B cell (primary cell): ENCODE measurements around the gene CLK2. TPM values are rescaled to one million over a fixed set of nuclear protein-coding genes. Genes with fewer than 3 reads are reported as not detected.
A peak's percentile ranks its signal among the peaks of the same experiment; 100 is the strongest.

Experiments
- ATAC-seq: fragments of 200-7000 bp; cut with Tn5 transposase; one replicate; pipeline ENCODE4 v1.10.0; 2021; ENCODE audit warnings: low read depth, mild to moderate bottlenecking, moderate number of reproducible peaks, moderate library complexity
- CTCF ChIA-PET: fragments of 350-600 bp; sonication (Branson Sonifier 250); formaldehyde crosslinking; loops from one replicate; lab custom pipeline; 2021; ENCODE audit warnings: antibody characterized with exemption, inconsistent platforms; lab: Charles Lee
- POLR2A ChIA-PET: fragments of 350-600 bp; sonication (Branson Sonifier 250); formaldehyde crosslinking; loops from one replicate; lab custom pipeline; 2021; ENCODE audit warnings: antibody characterized with exemption; lab: Charles Lee
- DNase-seq: peaks from one replicate; pipeline ENCODE4 v3.0.0; 2013
- H2AFZ ChIP-seq: 2 replicates; pipeline ENCODE4 v1.6.1; 2012; ENCODE audit warnings: mild to moderate bottlenecking, low read depth, low read length; ENCODE audit not compliant: insufficient read depth, poor library complexity, severe bottlenecking
- H3K27ac ChIP-seq, 2 donors: 1 replicate in 1 of 2; 2 replicates in 1 of 2; pipeline ENCODE4 v1.5.1; 2012 to 2013; ENCODE audit warnings: low read length in 2 of 2, mild to moderate bottlenecking in 2 of 2, moderate library complexity in 1 of 2
- H3K27me3 ChIP-seq, 4 experiments: fragments of 200-600 bp in 1 of 4; sonication (generic) in 1 of 4; replicated peaks in 1 of 4; 1 replicate in 2 of 4; 2 replicates in 2 of 4; pipeline versions ENCODE4 v1.6.1 to v1.7.0; 2013 to 2016; ENCODE audit warnings: low read length in 3 of 4, mild to moderate bottlenecking in 2 of 4, mixed read lengths in 1 of 4, moderate library complexity in 1 of 4; ENCODE audit not compliant: insufficient read depth in 4 of 4, control insufficient read depth in 3 of 4; ENCODE audit errors: control extremely low read depth in 1 of 4
- H3K36me3 ChIP-seq, 2 experiments: replicated peaks in 1 of 2; 1 replicate in 1 of 2; 2 replicates in 1 of 2; pipeline versions ENCODE4 v1.6.1 to v1.7.1; 2013; ENCODE audit warnings: low read length in 1 of 2; ENCODE audit not compliant: insufficient read depth in 2 of 2, control insufficient read depth in 1 of 2; ENCODE audit errors: control extremely low read depth in 1 of 2, extremely low read depth in 1 of 2
- H3K4me1 ChIP-seq, 2 donors: fragments of 200-600 bp in 1 of 2; sonication (generic) in 1 of 2; 1 replicate in 1 of 2; 2 replicates in 1 of 2; pipeline versions ENCODE4 v1.5.1 to v1.6.1; 2013 to 2017; ENCODE audit warnings: low read length in 2 of 2; ENCODE audit not compliant: control insufficient read depth in 2 of 2, insufficient read depth in 2 of 2
- H3K4me2 ChIP-seq: replicated peaks from 2 replicates; pipeline ENCODE3; 2012; ENCODE audit warnings: mild to moderate bottlenecking, low read depth, low read length; ENCODE audit not compliant: poor library complexity, severe bottlenecking
- H3K4me3 ChIP-seq, 5 experiments: fragments of 200-600 bp in 1 of 5; sonication (generic) in 1 of 5; 1 replicate in 3 of 5; 2 replicates in 2 of 5; pipeline versions ENCODE4 v1.5.1 to v1.7.0; 2011 to 2016; ENCODE audit warnings: low read length in 4 of 5, mild to moderate bottlenecking in 4 of 5, low read depth in 2 of 5, control low read depth in 1 of 5, moderate library complexity in 1 of 5; ENCODE audit not compliant: insufficient read depth in 1 of 5; ENCODE audit errors: control extremely low read depth in 1 of 5, extremely low read depth in 1 of 5
- H3K79me2 ChIP-seq: fragments of 200-600 bp; sonication (generic); one replicate; pipeline ENCODE4 v1.6.0; 2016; ENCODE audit warnings: low read length; ENCODE audit not compliant: control insufficient read depth, insufficient read depth
- H3K9ac ChIP-seq: fragments of 200-600 bp; sonication (generic); 2 replicates; pipeline ENCODE4 v1.6.1; 2017; ENCODE audit warnings: mild to moderate bottlenecking, low read length, moderate library complexity
- H3K9me3 ChIP-seq, 3 donors: one replicate each; pipeline versions ENCODE4 v1.6.1 to v1.7.1; 2013; ENCODE audit warnings: low read length in 2 of 3; ENCODE audit not compliant: control insufficient read depth in 2 of 3, insufficient read depth in 1 of 3; ENCODE audit errors: control extremely low read depth in 1 of 3
- H4K20me1 ChIP-seq: 2 replicates; pipeline ENCODE4 v1.6.0; 2012; ENCODE audit warnings: mild to moderate bottlenecking, low read length; ENCODE audit not compliant: insufficient read depth, control insufficient read depth, poor library complexity, severe bottlenecking
- H3K27ac Mint-ChIP-seq: one replicate; pipeline ENCODE4 v1.8.0; 2021; ENCODE audit warnings: mixed read lengths
- H3K27me3 Mint-ChIP-seq: one replicate; pipeline ENCODE4 v1.8.0; 2021; ENCODE audit warnings: mixed read lengths
- H3K4me1 Mint-ChIP-seq: one replicate; pipeline ENCODE4 v1.8.0; 2021; ENCODE audit warnings: mixed read lengths
- H3K4me3 Mint-ChIP-seq: one replicate; pipeline ENCODE4 v1.8.0; 2021; ENCODE audit warnings: mixed read lengths
- H3K9me3 Mint-ChIP-seq: one replicate; pipeline ENCODE4 v1.8.0; 2022; ENCODE audit warnings: mixed read lengths; ENCODE audit not compliant: insufficient read depth
- CTCF ChIP-seq: fragments of 200-600 bp; IDR thresholded peaks from one replicate; pipeline ENCODE4 v1.8.0; 2022; ENCODE audit warnings: antibody characterized with exemption, mild to moderate bottlenecking
- EZH2 ChIP-seq: IDR thresholded peaks from 2 replicates; pipeline ENCODE4 v1.6.1; 2012; ENCODE audit warnings: borderline replicate concordance, low read depth, mild to moderate bottlenecking, moderate library complexity, low read length; ENCODE audit not compliant: insufficient read depth, poor library complexity, severe bottlenecking
- WGBS: methylation state at CpG from one replicate; pipeline ENCODE4 v1.1.5; 2013; ENCODE audit warnings: missing lambda C conversion rate; ENCODE audit not compliant: insufficient coverage; 5-methylcytosine and 5-hydroxymethylcytosine counted together
- intact Hi-C: fragments of 100-400 bp; cut with micrococcal nuclease; formaldehyde crosslinking; loops from one replicate; pipeline ENCODE4 v1.10.0; 2022
- polyA plus RNA-seq: library from polyadenylated mRNA; depleted of rRNA; stranded (reverse); fragments of >200 nt; gene quantifications from 2 replicates; pipeline ENCODE4 v1.2.3, GENCODE V29; 2012
- total RNA-seq, 2 donors: library from RNA; stranded (reverse); fragments of 120-200 nt in 1 of 2; gene quantifications; 1 replicate in 1 of 2; 2 replicates in 1 of 2; pipeline versions ENCODE4 v1.2.3 to v1.2.4, GENCODE V29; 2013 to 2022

CLK2 gene
- total and polyA plus RNA-seq, 2 donors (not counting 1 experiment from before 2014, with no cell fraction given): 152 to 161 TPM

DNA sequence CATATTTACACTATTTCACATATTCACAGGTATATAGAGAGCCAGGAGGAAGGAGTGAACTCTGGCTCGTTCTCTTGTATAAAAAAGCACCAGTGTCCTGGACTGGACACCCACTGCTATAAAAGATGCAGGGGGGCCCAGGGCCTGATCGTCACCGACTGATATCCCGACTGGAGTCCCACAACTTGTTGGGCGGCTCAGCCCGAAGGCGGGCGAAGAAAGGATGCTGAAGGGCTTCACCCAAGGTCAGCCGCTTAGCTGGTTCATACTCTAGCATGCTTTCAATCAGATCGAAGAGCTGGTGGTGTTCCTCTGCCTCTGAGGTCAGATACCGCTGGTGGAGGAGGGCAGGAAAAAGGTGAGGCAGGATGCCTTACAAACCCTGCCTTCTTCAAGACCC, 10.2 kb downstream of the CLK2 start:
- Histone ChIP-seq H3K79me2 (peaks cover 19% of the 10 kb centered on the region), H3K27me3 (no peaks in the 10 kb centered on the region), H3K27ac (peak overlapping the region in 1 of 2 donors; percentile 73), H3K4me1 (peaks cover 14 to 25% of the 10 kb centered on the region in 2 donors), H3K36me3 (peaks cover 2 to 53% of the 10 kb centered on the region in 2 experiments), H3K4me2 (no peak overlapping the region), H3K9ac (no peak overlapping the region), H3K9me3 (no peaks in the 10 kb centered on the region), H2AFZ (no peak overlapping the region), H4K20me1 (peaks cover 14% of the 10 kb centered on the region), H3K4me3 (no peak overlapping the region)
- ChIA-PET CTCF (interaction anchor here (5.7 kb wide), 1 partner anchor 12 kb away, joined by 41 read pairs; no protein-coding TSS in a partner anchor), POLR2A (no interaction called here)
- H3K4me1 Mint-ChIP-seq: peaks cover 27% of the 10 kb centered on the region
- H3K27me3 Mint-ChIP-seq: no peaks in the 10 kb centered on the region
- H3K27ac Mint-ChIP-seq: peak overlapping the region; percentile 91
- H3K9me3 Mint-ChIP-seq: no peaks in the 10 kb centered on the region
- peak overlapping the region; percentile 89 for H3K4me3 Mint-ChIP-seq
- intact Hi-C loops: loop anchor here (2.0 to 5.0 kb wide), 2 partner anchors 299 to 648 kb away; partner anchors contain the start of genes ASH1L and RIT1
- ATAC-seq (no peak), DNase-seq (no peak)
- WGBS: 96% methylated on average over 9 of the region's 11 CpGs
- no peak for TF ChIP-seq CTCF
- no peak for TF ChIP-seq EZH2
